ENCODE results near the gene CHRM5. TPM values are rescaled to one million over a fixed set of nuclear protein-coding genes. Genes with fewer than 3 reads are reported as not detected.

Gene CHRM5
- total and polyA plus RNA-seq, 9 of the 15 experiments (the other 6 are each of a cell fraction or from before 2014, with no cell fraction given), result not detected

GRCh38 chr15:33956397-33956796 lies 11.9 kb upstream of the CHRM5 start:
- Histone ChIP-seq H3K27me3 (ENCODE audit: control insufficient read depth in 2 of 2, insufficient read depth in 2 of 2, low read length in 2 of 2) (no peaks in the 10 kb centered on the region; a peak in 1 of 5 replicates), H3K4me2 (ENCODE audit: insufficient read depth, low read length) (no peak overlapping the region), H3K4me3 (no peak overlapping the region), H4K20me1 (replicated peaks; ENCODE audit: control insufficient read depth, insufficient read depth, low read length) (no peaks in the 10 kb centered on the region), H3K9me1 (ENCODE audit: control insufficient read depth, insufficient read depth, low read length) (no peaks in the 10 kb centered on the region), H3K9me3 (replicated peaks; ENCODE audit: control insufficient read depth, insufficient read depth, low read depth, low read length) (no peaks in the 10 kb centered on the region), H3K4me1 (replicated peaks in 1 of 2; ENCODE audit: control insufficient read depth in 2 of 2, insufficient read depth in 2 of 2, low read length in 2 of 2) (peaks cover 0 to 2% of the 10 kb centered on the region in 2 experiments; a peak in 1 of 5 replicates), H3K79me2 (ENCODE audit: control insufficient read depth, insufficient read depth, low read length) (no peaks in the 10 kb centered on the region), H2AFZ (ENCODE audit: low read depth, low read length) (no peak overlapping the region), H3K9ac (ENCODE audit: insufficient read depth in 1 of 2, low read depth in 2 of 2, low read length in 2 of 2) (no peak overlapping the region), H3K36me3 (ENCODE audit: control insufficient read depth, insufficient read depth, low read length) (no peaks in the 10 kb centered on the region), H3K27ac (ENCODE audit: extremely low read depth, low read depth, low read length) (no peak overlapping the region)
- peak; percentile 15 for FAIRE-seq
- ChIA-PET CTCF (ENCODE audit: low intra/inter-chr PET ratio) (no interaction called here), POLR2A (interaction anchor here (0.9 kb wide), 1 partner anchor 11 kb away, joined by 4 read pairs; no protein-coding TSS in a partner anchor)
- whole genome bisulfite sequencing (ENCODE audit: insufficient coverage, low coverage, missing lambda C conversion rate), result 0% methylated on average over 1 of the region's 1 CpG
- BruUV-seq (replicated peaks), result no TSS peak
- ATAC-seq, result no peak
- intact Hi-C loops (cut with micrococcal nuclease) (no loop called here), in situ Hi-C loops (cut with MboI) (loop anchor here (5.0 kb wide), 1 partner anchor 219 kb away; no protein-coding TSS in a partner anchor)
- peak in 1 of 4 experiments; percentile 15 for DNase-seq (ENCODE audit: extremely low read depth in 1 of 4, low spot score in 3 of 4)
- TF ChIP-seq CBX5 (IDR thresholded peaks at IDR 0.05; ENCODE audit: borderline replicate concordance, low read depth) (no peak), CBX8 (IDR thresholded peaks at IDR 0.05; ENCODE audit: borderline replicate concordance, extremely low read depth, low read depth, low read length, poor library complexity, severe bottlenecking) (no peak), JUND (IDR thresholded peaks at IDR 0.05; ENCODE audit: borderline replicate concordance, low read depth, low read length) (peak; percentile 68), JUND (tag; IDR thresholded peaks at IDR 0.05; ENCODE audit: borderline replicate concordance, low read depth, low read length) (peak; percentile 26; the same call in 1 of the 3 replicates), NCOR1 (IDR thresholded peaks at IDR 0.05) (peak; percentile 35), USF1 (CRISPR knock-in tag; IDR thresholded peaks at IDR 0.05) (no peak), PML (IDR thresholded peaks at IDR 0.05; ENCODE audit: low read length) (no peak), ZNF584 (CRISPR knock-in tag; IDR thresholded peaks at IDR 0.05; ENCODE audit: low read depth) (no peak), CSDE1 (IDR thresholded peaks at IDR 0.05) (no peak), CBFA2T3 (IDR thresholded peaks at IDR 0.05) (peak; percentile 67), PPARD (CRISPR knock-in tag; IDR thresholded peaks at IDR 0.05) (no peak), TAL1 (IDR thresholded peaks at IDR 0.05) (peak; percentile 41; the same call in 1 of the 2 replicates), TCF3 (CRISPR knock-in tag; IDR thresholded peaks at IDR 0.05) (peak; percentile 33; the same call in 1 of the 2 replicates), ZBTB26 (CRISPR knock-in tag; IDR thresholded peaks at IDR 0.05) (no peak), ZNF395 (CRISPR knock-in tag; IDR thresholded peaks at IDR 0.05) (no peak), ELK1 (CRISPR knock-in tag; IDR thresholded peaks at IDR 0.05) (no peak), ZC3H8 (IDR thresholded peaks at IDR 0.05) (no peak), CREM (IDR thresholded peaks at IDR 0.05; ENCODE audit: low read depth) (peak; percentile 6; the same call in 1 of the 2 replicates), RBM39 (optimal IDR thresholded peaks at IDR 0.05; ENCODE audit: low read depth, low read length) (no peak), SMARCE1 (IDR thresholded peaks at IDR 0.05) (peak; percentile 52; the same call in 1 of the 2 replicates), STAT5B (CRISPR knock-in tag; IDR thresholded peaks at IDR 0.05) (no peak), BMI1 (IDR thresholded peaks at IDR 0.05; ENCODE audit: low read length) (no peak)

All from K562 (cell line).